Stimulated activated CD4-positive, alpha-beta T cell treated with anti-CD3 and anti-CD28 coated beads, Interleukin-1b, Interleukin-23, amount 100 ng/mL, for 1 hour (primary cell): ENCODE results near the gene C1orf50.
"Not testable (repeated sequence)": the region's sequence is repeated elsewhere in the genome, so short reads cannot be mapped to it uniquely, and the experiment has no call there.

Source experiments
- DNase-seq, 2 donors: peaks; one replicate each; pipeline ENCODE4 v3.0.0-alpha.2; 2020; ENCODE audit warnings: low read depth in 2 of 2

Gene C1orf50

DNA sequence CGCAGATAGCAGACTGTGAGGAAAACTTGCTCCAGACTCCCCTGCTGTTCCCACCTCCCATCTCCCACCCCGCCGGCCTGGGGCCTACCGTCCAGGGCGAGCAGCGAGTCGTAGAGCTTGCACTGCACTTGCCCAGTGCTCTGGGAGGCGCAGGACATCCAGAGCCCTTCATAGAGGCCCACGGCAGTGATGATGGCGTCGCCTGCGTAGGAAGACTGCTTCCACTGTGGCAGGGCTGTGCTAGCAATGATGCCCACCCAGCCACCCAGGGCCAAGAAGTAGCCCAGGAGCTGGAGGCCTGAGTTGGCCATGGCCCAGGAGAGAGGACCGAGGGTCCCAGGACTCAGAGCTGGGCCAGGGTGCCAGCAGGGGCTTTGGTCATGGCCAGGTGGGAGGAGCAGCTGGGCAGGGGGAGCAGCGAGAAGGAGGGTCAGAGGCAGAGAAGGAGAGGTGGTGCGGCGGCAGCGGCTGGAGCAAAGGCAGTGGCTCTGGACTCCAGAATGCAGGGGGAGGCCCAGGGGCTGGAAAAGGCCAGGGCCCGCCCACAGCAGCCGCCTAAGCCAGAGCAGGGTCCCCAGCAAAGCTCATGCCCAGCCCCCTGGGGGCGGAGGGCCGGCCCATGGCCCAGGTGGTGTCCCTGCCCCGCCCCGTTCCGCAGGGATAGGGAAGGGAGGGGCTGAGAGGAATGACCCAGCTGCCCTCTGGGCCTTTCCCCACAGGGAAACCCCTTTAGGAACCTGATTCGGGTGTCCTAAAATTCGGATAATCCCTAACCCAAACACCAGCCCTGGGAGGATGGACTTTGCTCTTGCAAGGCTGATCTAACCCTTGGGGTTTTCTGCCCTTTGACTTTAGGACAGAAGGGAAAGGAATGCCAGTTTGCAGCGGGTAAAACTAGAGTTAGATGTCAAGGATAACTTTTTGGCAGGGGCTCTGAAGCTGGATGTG is 27.0 kb upstream of the C1orf50 start, which contains the start of gene CLDN19:
Gene CLDN19, minus strand, starts transcription at position 484 of the 948 bp plus-strand sequence. Its CDS starts 173 bp downstream, at position 311.
- DNase-seq = no peak

DNA sequence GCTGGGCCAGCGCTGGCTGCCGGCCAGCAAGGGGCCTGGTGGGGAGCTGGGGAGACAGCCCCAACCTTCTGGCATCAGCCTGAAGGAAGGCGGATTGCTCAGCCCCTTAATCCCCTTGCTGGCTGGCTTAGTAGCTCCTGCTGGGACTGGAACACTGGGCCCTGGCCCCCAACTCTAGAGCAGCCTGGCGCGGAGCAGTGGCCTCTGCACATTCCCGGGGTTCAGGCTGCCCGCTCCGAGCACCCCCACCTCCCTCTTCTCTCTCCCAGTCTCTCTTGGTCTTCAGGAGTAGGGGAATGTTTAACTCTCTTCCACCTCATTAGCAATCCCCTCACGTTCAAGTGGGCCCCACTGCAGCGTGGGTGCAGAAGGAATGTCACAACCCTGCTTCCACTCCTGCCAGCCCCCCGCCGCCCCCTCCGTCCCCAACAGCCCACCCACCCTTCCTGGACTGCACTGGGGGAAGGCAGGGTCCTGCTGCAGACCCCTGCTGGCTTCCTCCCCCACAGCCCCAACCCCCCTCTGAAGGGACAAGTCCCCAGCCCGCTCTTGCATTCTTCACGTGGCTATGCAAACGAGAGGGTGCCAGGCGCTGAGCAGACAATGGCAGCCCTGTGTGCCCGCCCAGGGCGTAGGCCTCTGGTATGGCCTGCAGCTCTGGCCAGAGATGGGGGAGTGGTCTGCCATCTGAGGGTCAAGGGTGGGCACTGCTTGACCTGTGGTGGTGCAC is 26.0 kb upstream of the C1orf50 start:
- no peak for DNase-seq

GRCh38 chr1:42741706-42742105 is 25.3 kb upstream of the C1orf50 start:
- DNase-seq = no peak

GRCh38 chr1:42742141-42742540 is 24.9 kb upstream of the C1orf50 start:
- no peak for DNase-seq

DNA sequence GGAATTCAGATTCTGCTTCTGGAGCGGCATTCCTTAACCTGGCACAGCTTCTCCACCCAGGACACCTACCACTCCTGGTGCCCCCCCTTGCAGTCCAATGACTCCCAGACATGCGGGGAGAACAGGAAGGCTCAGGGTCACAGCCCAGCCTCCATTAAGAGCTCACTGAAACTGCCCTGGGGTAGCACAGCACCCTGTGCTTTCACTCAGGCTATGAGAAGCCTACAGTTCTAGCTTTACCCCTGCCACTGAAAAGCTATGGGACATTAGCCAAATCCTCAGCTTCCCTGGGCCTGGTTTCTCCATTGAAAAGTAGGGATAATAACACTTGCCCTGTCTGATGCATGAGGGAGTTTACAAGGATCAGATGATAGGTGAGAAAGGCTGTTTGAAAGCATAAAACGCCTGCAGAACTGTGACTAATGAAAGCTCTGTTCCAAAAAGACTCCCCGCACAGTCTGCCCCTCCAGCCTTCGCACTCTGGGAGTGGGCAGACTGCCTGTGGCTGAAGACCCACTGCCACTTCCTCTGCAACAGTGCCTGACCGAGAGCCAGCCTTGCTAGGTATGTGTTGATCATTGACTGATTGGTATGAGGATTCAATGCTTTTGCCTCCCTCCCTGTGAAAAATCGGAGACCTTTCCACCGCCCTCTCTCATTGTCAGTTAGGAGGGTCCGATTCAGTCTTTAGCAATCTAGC is 24.3 kb upstream of the C1orf50 start:
- no peak for DNase-seq

DNA sequence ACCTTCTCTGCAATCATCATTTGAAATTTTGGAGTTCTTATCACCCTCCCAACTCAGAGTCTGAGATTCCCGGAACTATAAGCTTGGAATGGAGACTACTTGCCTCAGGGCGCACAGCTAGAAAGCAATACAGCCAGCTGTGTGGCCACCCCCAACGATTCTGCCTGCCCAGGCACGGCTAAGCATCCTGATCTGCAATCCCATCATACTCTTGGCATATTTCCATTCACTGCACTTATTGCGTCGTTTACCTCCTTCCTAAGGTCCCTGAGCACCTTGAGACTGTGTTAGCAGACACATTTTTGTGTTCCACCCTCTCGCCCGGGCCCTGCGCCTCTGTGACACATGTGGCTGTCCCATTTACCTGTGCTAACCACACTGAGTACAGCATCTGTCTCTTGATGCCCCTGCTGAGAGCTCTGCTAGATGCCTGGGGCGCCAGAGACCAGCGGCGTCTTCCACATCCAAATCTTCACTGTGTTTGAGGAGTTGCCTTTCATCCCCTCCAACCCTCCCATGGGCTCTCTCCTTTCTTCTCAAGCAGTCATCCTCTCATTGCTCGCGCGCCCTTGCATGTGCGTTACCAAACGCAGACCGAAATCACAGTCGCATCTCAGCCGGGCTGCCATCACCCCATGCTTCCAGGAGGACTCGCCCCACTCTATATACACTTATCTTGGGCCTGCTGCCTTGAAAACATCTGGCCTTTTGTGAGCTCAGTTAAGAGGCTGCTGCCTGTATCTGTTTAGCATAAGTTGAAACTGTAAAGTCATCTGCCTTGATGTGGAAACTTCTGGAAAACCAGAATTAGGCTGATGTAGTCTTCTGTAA is 23.5 kb upstream of the C1orf50 start:
- no peak for DNase-seq

- DNase-seq = no peak
These were observed 23.0 kb upstream of the C1orf50 start for GRCh38 chr1:42744148-42744413.

GRCh38 chr1:42745851-42746250 is 21.2 kb upstream of the C1orf50 start:
- no peak for DNase-seq

DNA sequence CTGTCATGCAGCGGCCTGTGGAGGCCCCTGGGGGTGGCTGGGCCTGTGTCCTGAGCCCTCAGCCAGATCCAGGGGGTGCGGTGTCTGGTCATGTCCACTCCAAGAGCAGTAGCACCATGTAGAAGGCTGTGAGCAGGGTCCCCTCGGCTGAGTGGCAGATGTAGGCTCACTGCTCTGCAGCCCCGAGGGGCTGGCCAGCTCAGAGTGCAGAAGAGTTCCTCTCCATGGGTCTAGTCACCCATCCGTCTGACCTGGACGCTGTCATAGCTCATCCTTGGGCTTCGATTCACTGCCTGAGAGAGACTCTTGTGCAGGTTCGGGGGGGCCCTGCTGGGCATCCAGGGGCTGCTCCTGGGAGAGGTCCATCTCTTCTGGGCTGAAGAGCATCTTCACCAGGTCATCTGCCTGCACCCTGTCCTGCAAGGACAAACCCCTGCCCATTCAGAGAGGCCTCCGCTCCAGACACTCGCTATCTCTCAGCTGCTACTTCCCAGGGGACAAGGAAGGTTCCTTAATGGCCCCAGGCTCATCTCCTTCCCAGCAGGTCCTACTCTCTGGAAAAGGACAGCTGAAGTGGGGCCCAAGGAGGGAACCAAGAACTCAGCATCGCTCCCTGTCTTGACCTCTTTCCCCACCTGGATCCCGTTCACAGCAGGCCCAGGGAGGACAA is 20.5 kb upstream of the C1orf50 start:
- no peak for DNase-seq

DNA sequence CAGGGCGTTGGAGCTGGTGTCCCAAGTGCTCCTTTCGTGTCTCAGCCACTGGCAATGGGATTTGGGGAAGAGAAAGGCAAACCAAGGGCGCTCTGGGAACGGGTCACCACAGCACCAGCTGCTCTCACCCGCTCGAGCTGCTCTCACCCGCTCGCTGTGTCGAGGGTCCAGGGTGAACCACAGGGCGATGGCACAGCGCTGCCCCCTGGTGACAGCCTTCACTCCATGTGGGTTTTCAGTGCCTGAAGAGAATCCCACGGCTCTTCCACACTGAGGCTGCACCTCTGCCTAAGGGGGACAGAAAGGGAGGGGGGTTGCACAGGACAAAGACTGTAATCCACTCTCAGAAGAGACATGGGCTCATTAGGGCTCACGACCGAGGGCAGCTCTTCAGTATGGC is 19.9 kb upstream of the C1orf50 start:
- DNase-seq = peak in 1 of 2 donors; percentile 27

DNA sequence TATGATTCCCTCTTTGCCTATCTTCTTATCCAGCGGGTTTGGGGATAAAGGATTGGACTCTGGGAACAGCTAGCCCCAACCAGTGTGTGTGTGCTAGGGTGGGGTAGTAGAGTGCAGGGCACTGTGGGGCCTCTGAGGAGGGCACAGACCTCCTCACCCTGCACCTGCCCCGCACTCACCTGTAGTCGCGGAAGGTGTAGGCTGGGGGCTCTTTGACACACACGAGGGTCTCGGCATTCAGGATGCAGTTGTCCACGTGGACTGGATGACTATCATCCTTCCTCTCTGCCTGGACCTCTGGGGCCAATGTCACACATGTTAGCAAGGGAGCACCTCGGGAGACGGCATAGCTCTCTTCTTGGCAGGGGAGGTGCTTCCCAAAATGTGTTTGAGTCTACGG is 19.0 kb upstream of the C1orf50 start:
- DNase-seq = no peak

DNA sequence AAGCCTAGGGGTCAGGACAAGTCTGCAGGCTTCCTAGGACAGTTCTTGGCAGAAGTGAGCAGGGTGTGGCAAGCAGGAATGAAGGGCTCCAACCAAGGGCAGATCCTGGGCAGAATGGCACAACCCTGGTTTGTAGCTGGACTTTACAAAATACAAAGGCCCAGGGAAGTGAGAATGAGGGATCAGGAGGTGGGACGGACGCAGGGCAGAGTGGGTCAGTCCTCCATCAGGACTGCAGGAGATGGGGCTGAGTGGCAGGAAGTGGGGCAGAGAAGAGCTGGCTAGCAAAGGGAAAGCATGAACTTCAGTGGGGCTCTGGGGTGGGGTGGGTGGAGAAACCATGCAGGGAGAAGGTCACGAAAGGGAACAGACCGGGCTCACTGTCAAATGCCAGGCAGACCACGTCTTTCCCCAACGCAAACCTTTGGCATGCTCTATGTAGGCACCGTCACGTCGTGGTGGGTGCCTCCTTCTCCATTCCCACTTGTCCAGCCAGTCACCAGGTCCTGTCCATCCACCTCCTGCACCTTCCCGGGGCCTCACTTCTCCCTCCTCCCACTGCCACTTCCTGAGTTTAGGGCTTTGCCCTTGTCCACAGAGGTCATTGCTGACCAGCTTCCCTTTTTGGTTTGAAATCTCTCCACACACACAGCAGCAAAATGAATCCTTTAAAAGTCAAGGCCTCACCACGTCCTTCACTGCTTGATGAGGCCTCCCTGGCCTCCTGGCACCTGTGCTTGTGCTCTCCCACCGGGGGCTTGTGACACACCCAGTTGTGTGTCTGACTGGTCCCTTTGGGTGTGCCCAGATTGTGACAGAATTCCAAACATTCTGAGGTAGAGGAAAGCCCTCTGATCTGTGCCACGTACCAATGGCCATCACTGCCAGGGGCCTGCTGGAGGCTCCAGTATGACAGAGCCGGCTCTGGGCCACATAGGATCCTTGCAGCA is 18.3 kb upstream of the C1orf50 start:
- DNase-seq = no peak

GRCh38 chr1:42750041-42750440 is 17.0 kb upstream of the C1orf50 start:
- no peak for DNase-seq

GRCh38 chr1:42751511-42752070 is 15.5 kb upstream of the C1orf50 start:
- not testable (repeated sequence) for DNase-seq

- DNase-seq = no peak
These were observed 14.8 kb upstream of the C1orf50 start for GRCh38 chr1:42752284-42752683.

- no peak for DNase-seq
These were observed 14.0 kb upstream of the C1orf50 start for GRCh38 chr1:42753070-42753469.

- DNase-seq = no peak
These were observed 9.8 kb upstream of the C1orf50 start for GRCh38 chr1:42756956-42757891.

DNA sequence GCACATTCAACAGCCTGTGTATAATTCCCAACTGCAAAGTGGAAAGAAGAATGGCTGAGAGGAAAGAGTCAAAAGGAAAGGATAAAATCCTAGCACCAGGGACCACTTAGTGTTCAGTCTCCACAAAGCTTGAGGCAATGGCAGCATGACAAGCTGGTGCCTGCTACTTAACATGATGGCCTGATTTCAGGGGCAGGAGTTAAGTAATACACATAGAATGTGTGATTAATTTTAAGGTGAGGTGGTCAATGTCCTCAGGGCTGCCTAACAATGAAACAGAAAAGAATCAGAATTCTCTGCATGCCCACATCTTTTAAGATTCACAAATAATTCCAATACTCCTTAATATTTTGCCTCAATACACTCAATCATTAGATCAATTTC is 9.2 kb upstream of the C1orf50 start:
- DNase-seq = no peak
